ENCODE measurements around the gene SPEG.

- TF ChIP-seq CTCF (IDR thresholded peaks at IDR 0.05; ENCODE audit: insufficient read depth, low read depth, low read length) (no peak), EZH2 (IDR thresholded peaks at IDR 0.05; ENCODE audit: insufficient read depth, low read length) (no peak)
Measured at GRCh38 chr2:219465659-219466561, 31.3 kb downstream of the SPEG start.
